HEK293T (cell line): Measurements from ENCODE around the gene CACNA1F.

Experiments used
- BHLHE40 ChIP-seq: fragments of 450-650 bp; IDR thresholded peaks from 2 replicates; pipeline ENCODE4 v1.6.1; 2016; ENCODE audit warnings: mild to moderate bottlenecking, moderate library complexity, borderline replicate concordance
- CTBP1 ChIP-seq: fragments of 450-650 bp; IDR thresholded peaks from 2 replicates; pipeline ENCODE4 v1.6.1; 2016; ENCODE audit warnings: borderline replicate concordance
- ELF4 ChIP-seq: fragments of 450-650 bp; IDR thresholded peaks from 2 replicates; pipeline ENCODE4 v1.6.1; 2017; ENCODE audit warnings: antibody characterized with exemption
- FOXK2 ChIP-seq: fragments of 450-650 bp; IDR thresholded peaks from 2 replicates; pipeline ENCODE4 v1.6.1; 2016; ENCODE audit warnings: mild to moderate bottlenecking
- FOXM1 ChIP-seq: fragments of 450-650 bp; IDR thresholded peaks from 2 replicates; pipeline ENCODE4 v1.6.1; 2017; ENCODE audit warnings: mild to moderate bottlenecking, borderline replicate concordance
- LEF1 ChIP-seq: fragments of 450-650 bp; IDR thresholded peaks from 2 replicates; pipeline ENCODE4 v1.6.1; 2017; ENCODE audit warnings: mild to moderate bottlenecking, borderline replicate concordance
- NFRKB ChIP-seq: fragments of 450-650 bp; IDR thresholded peaks from 2 replicates; pipeline ENCODE4 v1.6.1; 2016; ENCODE audit warnings: mild to moderate bottlenecking, moderate library complexity
- PKNOX1 ChIP-seq: fragments of 450-650 bp; IDR thresholded peaks from 2 replicates; pipeline ENCODE4 v1.6.1; 2016
- SP1 ChIP-seq: fragments of 450-650 bp; IDR thresholded peaks from 2 replicates; pipeline ENCODE4 v1.6.1; 2017
- TARDBP ChIP-seq: fragments of 450-650 bp; IDR thresholded peaks from 2 replicates; pipeline ENCODE4 v1.6.1; 2016
- ZNF384 ChIP-seq: fragments of 450-650 bp; IDR thresholded peaks from 2 replicates; pipeline ENCODE4 v1.6.1; 2016

DNA sequence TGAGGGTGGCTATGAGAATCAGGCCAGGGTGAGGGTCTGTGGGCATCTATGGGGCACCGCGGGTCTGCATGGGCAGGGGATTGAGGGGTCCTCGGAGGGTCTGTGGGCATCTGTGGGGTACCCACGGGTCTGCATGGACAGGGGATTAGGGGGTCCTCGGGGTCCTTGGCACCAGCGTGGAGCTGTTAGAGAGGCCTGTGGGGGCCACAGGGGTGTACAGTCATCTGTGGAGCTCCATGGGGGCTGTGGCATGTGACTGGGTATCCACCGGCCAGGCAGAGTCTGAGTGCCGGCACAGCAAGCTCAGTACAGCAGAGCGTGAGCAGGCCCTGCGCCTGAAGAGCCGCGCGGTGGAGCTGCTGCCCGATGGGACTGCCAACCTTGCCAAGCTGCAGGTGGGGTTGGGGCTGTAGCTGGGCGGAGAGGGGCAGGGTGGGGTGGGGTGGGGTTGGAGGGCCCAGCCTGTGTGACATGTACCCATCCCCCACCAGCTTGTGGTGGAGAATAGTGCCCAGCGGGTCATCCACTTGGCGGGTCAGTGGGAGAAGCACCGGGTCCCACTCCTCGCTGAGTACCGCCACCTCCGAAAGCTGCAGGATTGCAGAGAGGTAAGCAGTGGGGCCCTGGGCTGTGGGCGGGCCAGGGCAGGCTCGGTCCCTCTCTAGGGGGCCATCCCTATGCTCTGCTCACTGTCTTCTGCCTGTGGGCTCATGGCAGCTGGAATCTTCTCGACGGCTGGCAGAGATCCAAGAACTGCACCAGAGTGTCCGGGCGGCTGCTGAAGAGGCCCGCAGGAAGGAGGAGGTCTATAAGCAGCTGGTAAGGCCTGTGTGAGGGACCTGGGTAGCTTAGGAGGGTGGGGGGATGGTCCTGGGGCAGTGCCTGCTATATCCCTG, 15.0 kb upstream of the CACNA1F start:
- no peak for TF ChIP-seq ELF4
- TF ChIP-seq CTBP1 = no peak
- no peak for TF ChIP-seq SP1
- TF ChIP-seq FOXM1 = no peak
- no peak for TF ChIP-seq LEF1
- no peak for TF ChIP-seq FOXK2
- TF ChIP-seq BHLHE40 = no peak
- TF ChIP-seq ZNF384 = no peak
- TF ChIP-seq TARDBP = no peak
- no peak for TF ChIP-seq PKNOX1
- no peak for TF ChIP-seq NFRKB
